Peyer's patch (tissue), 4 donors: ENCODE results near the gene FAM204A.

Source experiments
- CTCF ChIP-seq, 6 experiments: fragments of 450-650 bp in 4 of 6; fragments of 200-600 bp in 2 of 6; sonication (generic) in 1 of 6; IDR thresholded peaks; one replicate each; pipeline ENCODE4 v1.5.1; 2017 to 2019; ENCODE audit warnings: antibody characterized with exemption in 6 of 6, mild to moderate bottlenecking in 3 of 6, moderate library complexity in 1 of 6
- POLR2A ChIP-seq, 2 donors: fragments of 450-650 bp; IDR thresholded peaks; one replicate each; pipeline ENCODE4 v1.5.1; 2017; ENCODE audit warnings: antibody characterized with exemption in 2 of 2, mild to moderate bottlenecking in 2 of 2, moderate library complexity in 2 of 2

- TF ChIP-seq CTCF (IDR thresholded peaks at IDR 0.05) (no peak), POLR2A (IDR thresholded peaks at IDR 0.05) (no peak)
Observed at GRCh38 chr10:118290471-118290995, 51.6 kb downstream of the FAM204A start.
